CD8-positive, alpha-beta memory T cell (primary cell): ENCODE data around the gene DVL2. TPM values are rescaled to one million over a fixed set of nuclear protein-coding genes. Genes with fewer than 3 reads are reported as not detected.

Experiments used
- CTCF ChIA-PET: fragments of 350-600 bp; sonication (Branson Sonifier 250); formaldehyde crosslinking; loops from one replicate; lab custom pipeline; 2021; ENCODE audit warnings: antibody characterized with exemption; lab: Charles Lee
- POLR2A ChIA-PET: fragments of 350-600 bp; sonication (Branson Sonifier 250); formaldehyde crosslinking; loops from one replicate; lab custom pipeline; 2021; ENCODE audit warnings: antibody characterized with exemption; lab: Charles Lee
- DNase-seq, 5 donors: peaks; one replicate each; pipeline versions ENCODE4 v3.0.0 to v3.0.0-alpha.2; 2020 to 2022; ENCODE audit warnings: mixed read lengths in 1 of 5
- H3K27ac ChIP-seq: one replicate; pipeline ENCODE4 v1.7.0; 2013; ENCODE audit warnings: low read depth, mild to moderate bottlenecking, low read length, moderate library complexity
- H3K27me3 ChIP-seq: 2 replicates; pipeline ENCODE4 v1.7.0; 2013; ENCODE audit warnings: low read length, mild to moderate bottlenecking; ENCODE audit not compliant: insufficient read depth, poor library complexity, severe bottlenecking
- H3K36me3 ChIP-seq: 2 replicates; pipeline ENCODE4 v1.7.0; 2013; ENCODE audit warnings: mild to moderate bottlenecking, low read length, moderate library complexity; ENCODE audit not compliant: insufficient read depth
- H3K4me1 ChIP-seq: 2 replicates; pipeline ENCODE4 v1.7.0; 2013; ENCODE audit warnings: mild to moderate bottlenecking, low read length, moderate library complexity; ENCODE audit not compliant: insufficient read depth
- H3K4me3 ChIP-seq: 2 replicates; pipeline ENCODE4 v1.7.0; 2013; ENCODE audit warnings: mild to moderate bottlenecking, low read length
- H3K9me3 ChIP-seq: 2 replicates; pipeline ENCODE4 v1.7.0; 2013; ENCODE audit warnings: mild to moderate bottlenecking, low read length
- H3K27ac Mint-ChIP-seq, 8 donors: one replicate each; pipeline ENCODE4 v1.8.0; 2020 to 2021; ENCODE audit warnings: mixed read lengths in 8 of 8, mild to moderate bottlenecking in 6 of 8, inconsistent platforms in 3 of 8, moderate library complexity in 3 of 8
- H3K27me3 Mint-ChIP-seq, 2 donors: one replicate each; pipeline ENCODE4 v1.8.0; 2020 to 2021; ENCODE audit warnings: mixed read lengths in 2 of 2, mild to moderate bottlenecking in 1 of 2, moderate library complexity in 1 of 2
- H3K36me3 Mint-ChIP-seq, 3 donors: one replicate each; pipeline ENCODE4 v1.8.0; 2020 to 2021; ENCODE audit warnings: mixed read lengths in 3 of 3, inconsistent platforms in 1 of 3, mild to moderate bottlenecking in 1 of 3
- H3K4me1 Mint-ChIP-seq, 3 donors: one replicate each; pipeline ENCODE4 v1.8.0; 2020 to 2021; ENCODE audit warnings: mixed read lengths in 3 of 3, inconsistent platforms in 1 of 3, mild to moderate bottlenecking in 1 of 3
- H3K4me3 Mint-ChIP-seq, 7 donors: one replicate each; pipeline ENCODE4 v1.8.0; 2020 to 2021; ENCODE audit warnings: mixed read lengths in 7 of 7, mild to moderate bottlenecking in 6 of 7, moderate library complexity in 4 of 7, inconsistent platforms in 2 of 7
- H3K9me3 Mint-ChIP-seq, 5 donors: one replicate each; pipeline ENCODE4 v1.8.0; 2020 to 2022; ENCODE audit warnings: mixed read lengths in 5 of 5, mild to moderate bottlenecking in 3 of 5, moderate library complexity in 2 of 5, inconsistent platforms in 1 of 5
- polyA plus RNA-seq: library from polyadenylated mRNA; unstranded; fragments of 300-500 nt; fragmentation: Illumina TruSeq; gene quantifications from one replicate; pipeline ENCODE4 v1.2.3, GENCODE V29; 2021
- total RNA-seq, 2 experiments: library from RNA; stranded (reverse); gene quantifications; one replicate each; pipeline ENCODE4 v1.2.3, GENCODE V29; 2021

DVL2 gene
- total and polyA plus RNA-seq, 3 experiments from 2014 or later: 24.0 to 65.5 (median 61.8) TPM

DNA sequence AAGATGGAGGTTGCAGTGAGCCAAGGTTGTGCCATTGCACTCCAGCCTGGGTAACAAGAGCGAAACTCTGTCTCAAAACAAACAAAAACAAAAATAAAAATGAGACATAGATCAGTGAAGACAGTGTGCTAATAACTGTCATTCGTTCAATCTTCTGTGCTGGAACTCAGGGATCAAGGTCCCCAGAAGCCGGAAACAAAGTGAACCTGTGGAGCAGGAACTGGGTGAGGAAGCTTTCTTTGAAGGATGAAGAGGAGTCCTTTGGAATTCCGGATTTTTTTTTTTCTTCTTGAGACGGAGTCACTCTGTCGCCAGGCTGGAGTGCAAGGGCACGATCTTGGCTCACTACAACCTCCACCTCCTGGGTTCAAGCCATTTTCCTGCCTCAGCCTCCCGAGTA, 45.1 kb upstream of the DVL2 start:
- peaks cover 8% of the 10 kb centered on the region for H3K27me3 ChIP-seq
- Mint-ChIP-seq H3K4me3 (peak overlapping the region in 2 of 7 donors; percentile 32 to 66), H3K9me3 (no peaks in the 10 kb centered on the region), H3K27me3 (peaks cover 13 to 24% of the 10 kb centered on the region in 2 donors), H3K4me1 (peaks cover 13 to 25% (median 14%) of the 10 kb centered on the region in 3 donors), H3K36me3 (no peaks in the 10 kb centered on the region), H3K27ac (no peak overlapping the region)
- ChIA-PET POLR2A (no interaction called here), CTCF (interaction anchor here (1.4 to 2.7 kb wide), 3 partner anchors 17 to 157 kb away, joined by 5 to 9 read pairs (median 7); no protein-coding TSS in a partner anchor)
- H3K36me3 ChIP-seq: no peaks in the 10 kb centered on the region
- H3K27ac ChIP-seq: no peak overlapping the region
- no peaks in the 10 kb centered on the region for H3K9me3 ChIP-seq
- peaks cover 20% of the 10 kb centered on the region for H3K4me1 ChIP-seq
- H3K4me3 ChIP-seq: no peak overlapping the region
- no peak for DNase-seq

GRCh38 chr17:7266784-7267183, 32.5 kb upstream of the DVL2 start:
- no peak overlapping the region for H3K27ac ChIP-seq
- no peaks in the 10 kb centered on the region for H3K9me3 ChIP-seq
- POLR2A ChIA-PET: no interaction called here
- DNase-seq: no peak
- Mint-ChIP-seq H3K4me1 (peaks cover 17 to 22% (median 21%) of the 10 kb centered on the region in 3 donors), H3K4me3 (no peak overlapping the region), H3K27ac (no peak overlapping the region), H3K36me3 (no peaks in the 10 kb centered on the region), H3K9me3 (no peaks in the 10 kb centered on the region), H3K27me3 (peaks cover 8% of the 10 kb centered on the region in 2 donors)
- peaks cover 18% of the 10 kb centered on the region for H3K4me1 ChIP-seq
- CTCF ChIA-PET: interaction anchor here (1.1 to 2.4 kb wide), 2 partner anchors 14 to 30 kb away, joined by 3 to 9 read pairs; partner anchors contain the start of gene SLC2A4
- no peaks in the 10 kb centered on the region for H3K27me3 ChIP-seq
- H3K4me3 ChIP-seq: no peak overlapping the region
- no peaks in the 10 kb centered on the region for H3K36me3 ChIP-seq

GRCh38 chr17:7263801-7264078, 29.4 kb upstream of the DVL2 start:
- peaks cover 21 to 32% (median 23%) of the 10 kb centered on the region in 3 donors for H3K4me1 Mint-ChIP-seq
- no peaks in the 10 kb centered on the region for H3K9me3 Mint-ChIP-seq
- Histone ChIP-seq H3K36me3 (no peaks in the 10 kb centered on the region), H3K9me3 (no peaks in the 10 kb centered on the region), H3K27ac (no peak overlapping the region), H3K27me3 (no peaks in the 10 kb centered on the region), H3K4me3 (no peak overlapping the region), H3K4me1 (peaks cover 19% of the 10 kb centered on the region)
- DNase-seq: no peak
- H3K27me3 Mint-ChIP-seq: peaks cover 8% of the 10 kb centered on the region in 2 donors
- H3K4me3 Mint-ChIP-seq: peak overlapping the region in 6 of 7 donors; percentile 81 to 86 (median 84)
- peak overlapping the region in 2 of 8 donors; percentile 8 to 91 for H3K27ac Mint-ChIP-seq
- peaks cover 0 to 9% (median 0%) of the 10 kb centered on the region in 3 donors for H3K36me3 Mint-ChIP-seq
- POLR2A ChIA-PET: interaction anchor here (0.6 kb wide), 1 partner anchor 26 kb away, joined by 4 read pairs; no protein-coding TSS in a partner anchor
- CTCF ChIA-PET: interaction anchor here (1.0 kb wide), 1 partner anchor 73 kb away, joined by 3 read pairs; no protein-coding TSS in a partner anchor

- DNase-seq: no peak
- Histone ChIP-seq H3K36me3 (no peaks in the 10 kb centered on the region), H3K27me3 (no peaks in the 10 kb centered on the region), H3K4me3 (peak overlapping the region; percentile 24), H3K9me3 (no peaks in the 10 kb centered on the region), H3K4me1 (peaks cover 19% of the 10 kb centered on the region), H3K27ac (peak overlapping the region; percentile 28)
- ChIA-PET POLR2A (interaction anchor here (0.6 kb wide), 1 partner anchor 25 kb away, joined by 4 read pairs; no protein-coding TSS in a partner anchor), CTCF (interaction anchor here (1.0 kb wide), 1 partner anchor 74 kb away, joined by 3 read pairs; no protein-coding TSS in a partner anchor)
- peaks cover 21 to 32% (median 23%) of the 10 kb centered on the region in 3 donors for H3K4me1 Mint-ChIP-seq
- H3K27me3 Mint-ChIP-seq: peaks cover 8% of the 10 kb centered on the region in 2 donors
- H3K27ac Mint-ChIP-seq: peak overlapping the region in 7 of 8 donors; percentile 8 to 91 (median 73)
- H3K9me3 Mint-ChIP-seq: no peaks in the 10 kb centered on the region
- peak overlapping the region; percentile 81 to 89 (median 85) for H3K4me3 Mint-ChIP-seq
- peaks cover 0 to 14% (median 0%) of the 10 kb centered on the region in 3 donors for H3K36me3 Mint-ChIP-seq
Measured at GRCh38 chr17:7262935-7263800, 28.9 kb upstream of the DVL2 start.

GRCh38 chr17:7262192-7262934, 28.0 kb upstream of the DVL2 start, which contains the start of gene CLDN7:
TSS of gene CLDN7 (minus strand) at chr17:7262478. CDS start at chr17:7262043, 435 bp downstream.
- Histone ChIP-seq H3K36me3 (no peaks in the 10 kb centered on the region), H3K27ac (peak within 1 kb of the TSS; percentile 28), H3K4me1 (peaks cover 19% of the 10 kb centered on the region), H3K4me3 (peak within 1 kb of the TSS; percentile 26), H3K27me3 (no peaks in the 10 kb centered on the region), H3K9me3 (no peaks in the 10 kb centered on the region)
- Mint-ChIP-seq H3K9me3 (no peaks in the 10 kb centered on the region), H3K36me3 (peaks cover 0 to 18% (median 0%) of the 10 kb centered on the region in 3 donors), H3K4me3 (peak within 1 kb of the TSS; percentile 81 to 89 (median 85)), H3K4me1 (peaks cover 21 to 32% (median 23%) of the 10 kb centered on the region in 3 donors), H3K27ac (peak within 1 kb of the TSS in 7 of 8 donors; percentile 64 to 91 (median 81)), H3K27me3 (peaks cover 6 to 8% of the 10 kb centered on the region in 2 donors)
- CTCF ChIA-PET: interaction anchor here (1.0 to 1.4 kb wide), 3 partner anchors 20 to 82 kb away, joined by 3 read pairs; partner anchors contain the start of gene GABARAP
- DNase-seq: peak in 1 of 5 donors; percentile 34
- POLR2A ChIA-PET: interaction anchor here (0.6 to 1.1 kb wide), 3 partner anchors 20 to 26 kb away, joined by 3 to 6 read pairs (median 3); no protein-coding TSS in a partner anchor

GRCh38 chr17:7261379-7262191, 27.3 kb upstream of the DVL2 start:
- H3K27ac Mint-ChIP-seq: peak overlapping the region in 7 of 8 donors; percentile 51 to 85 (median 69)
- H3K4me1 Mint-ChIP-seq: peaks cover 21 to 32% (median 23%) of the 10 kb centered on the region in 3 donors
- ChIA-PET POLR2A (interaction anchor here (0.5 to 1.1 kb wide), 4 partner anchors 19 to 35 kb away, joined by 3 to 6 read pairs (median 3); no protein-coding TSS in a partner anchor), CTCF (interaction anchor here (1.0 to 1.4 kb wide), 3 partner anchors 20 to 83 kb away, joined by 3 read pairs; partner anchors contain the start of gene GABARAP)
- Histone ChIP-seq H3K4me1 (peaks cover 19% of the 10 kb centered on the region), H3K36me3 (no peaks in the 10 kb centered on the region), H3K27me3 (no peaks in the 10 kb centered on the region), H3K4me3 (peak overlapping the region; percentile 26), H3K9me3 (no peaks in the 10 kb centered on the region), H3K27ac (no peak overlapping the region)
- H3K4me3 Mint-ChIP-seq: peak overlapping the region; percentile 72 to 83 (median 76)
- H3K36me3 Mint-ChIP-seq: peaks cover 0 to 26% (median 3%) of the 10 kb centered on the region in 3 donors
- peak in 2 of 5 donors; percentile 25 to 41 for DNase-seq
- peaks cover 5 to 6% of the 10 kb centered on the region in 2 donors for H3K27me3 Mint-ChIP-seq
- H3K9me3 Mint-ChIP-seq: no peaks in the 10 kb centered on the region
